ENCODE measurements around the gene DNAJC21. TPM values are rescaled to one million over a fixed set of nuclear protein-coding genes. Genes with fewer than 3 reads are reported as not detected.

Gene DNAJC21
- total and polyA plus RNA-seq, 9 of the 15 experiments (the other 6 are each of a cell fraction or from before 2014, with no cell fraction given), result 26.6 to 105 (median 70.7) TPM

- POLR2A ChIA-PET, result no interaction called here
- FAIRE-seq, result no peak
Measured at GRCh38 chr5:34993951-34994350, 64.6 kb downstream of the DNAJC21 start.

GRCh38 chr5:34996261-34996660, 66.9 kb downstream of the DNAJC21 start:
- Histone ChIP-seq H3K4me2 (ENCODE audit: insufficient read depth, low read length) (no peak overlapping the region), H3K9ac (ENCODE audit: insufficient read depth in 1 of 2, low read depth in 2 of 2, low read length in 2 of 2) (no peak overlapping the region), H3K27ac (ENCODE audit: extremely low read depth, low read depth, low read length) (no peak overlapping the region), H3K4me3 (no peak overlapping the region), H3K9me1 (ENCODE audit: control insufficient read depth, insufficient read depth, low read length) (no peaks in the 10 kb centered on the region), H3K9me3 (replicated peaks; ENCODE audit: control insufficient read depth, insufficient read depth, low read depth, low read length) (no peaks in the 10 kb centered on the region), H3K27me3 (ENCODE audit: control insufficient read depth in 2 of 2, insufficient read depth in 2 of 2, low read length in 2 of 2) (peaks cover 0 to 10% of the 10 kb centered on the region in 2 experiments; a peak in 3 of 5 replicates), H2AFZ (ENCODE audit: low read depth, low read length) (no peak overlapping the region), H3K4me1 (replicated peaks in 1 of 2; ENCODE audit: control insufficient read depth in 2 of 2, insufficient read depth in 2 of 2, low read length in 2 of 2) (no peaks in the 10 kb centered on the region), H4K20me1 (replicated peaks; ENCODE audit: control insufficient read depth, insufficient read depth, low read length) (no peaks in the 10 kb centered on the region), H3K36me3 (ENCODE audit: control insufficient read depth, insufficient read depth, low read length) (no peaks in the 10 kb centered on the region), H3K79me2 (ENCODE audit: control insufficient read depth, insufficient read depth, low read length) (no peaks in the 10 kb centered on the region)
- no peak for TF ChIP-seq SNIP1 (IDR thresholded peaks at IDR 0.05; ENCODE audit: low read depth)
- no peak for TF ChIP-seq CTCFL (IDR thresholded peaks at IDR 0.05; ENCODE audit: borderline replicate concordance, insufficient read depth, low read depth, low read length, poor library complexity, severe bottlenecking)
- TF ChIP-seq ZNF408 (CRISPR knock-in tag; IDR thresholded peaks at IDR 0.05; ENCODE audit: low read depth), result no peak
- no peak for TF ChIP-seq ARID3A (IDR thresholded peaks at IDR 0.05; ENCODE audit: borderline replicate concordance, low read depth, low read length)
- no peak for TF ChIP-seq HDAC2 (IDR thresholded peaks at IDR 0.05)
- no peak for TF ChIP-seq ETS1 (conservative IDR thresholded peaks at IDR 0.05; ENCODE audit: control insufficient read depth, low read depth, low read length)
- no peak for TF ChIP-seq MITF (IDR thresholded peaks at IDR 0.05)
- no TSS peak for BruUV-seq (replicated peaks)
- DNase-seq (ENCODE audit: extremely low read depth in 1 of 4, low spot score in 3 of 4), result no peak
- WGBS (ENCODE audit: insufficient coverage, low coverage, missing lambda C conversion rate), result 2% methylated on average over 2 of the region's 2 CpGs
- no peak for ATAC-seq
- FAIRE-seq, result no peak
- in situ Hi-C loops (cut with MboI), result no loop called here
- CTCF ChIA-PET (ENCODE audit: low intra/inter-chr PET ratio), result no interaction called here
- POLR2A ChIA-PET, result no interaction called here
- intact Hi-C loops (cut with micrococcal nuclease), result no loop called here

More at GRCh38 chr5:34993951-34994350, 64.6 kb downstream of the DNAJC21 start:
- Histone ChIP-seq H3K4me1 (replicated peaks in 1 of 2; ENCODE audit: control insufficient read depth in 2 of 2, insufficient read depth in 2 of 2, low read length in 2 of 2) (no peaks in the 10 kb centered on the region), H3K27ac (ENCODE audit: extremely low read depth, low read depth, low read length) (no peak overlapping the region), H3K9ac (ENCODE audit: insufficient read depth in 1 of 2, low read depth in 2 of 2, low read length in 2 of 2) (no peak overlapping the region), H3K4me3 (no peak overlapping the region), H3K27me3 (ENCODE audit: control insufficient read depth in 2 of 2, insufficient read depth in 2 of 2, low read length in 2 of 2) (peaks cover 0 to 10% of the 10 kb centered on the region in 2 experiments; a peak in 3 of 5 replicates), H3K9me3 (replicated peaks; ENCODE audit: control insufficient read depth, insufficient read depth, low read depth, low read length) (no peaks in the 10 kb centered on the region), H3K79me2 (ENCODE audit: control insufficient read depth, insufficient read depth, low read length) (no peaks in the 10 kb centered on the region), H3K4me2 (ENCODE audit: insufficient read depth, low read length) (no peak overlapping the region), H3K36me3 (ENCODE audit: control insufficient read depth, insufficient read depth, low read length) (no peaks in the 10 kb centered on the region), H4K20me1 (replicated peaks; ENCODE audit: control insufficient read depth, insufficient read depth, low read length) (no peaks in the 10 kb centered on the region), H3K9me1 (ENCODE audit: control insufficient read depth, insufficient read depth, low read length) (no peaks in the 10 kb centered on the region), H2AFZ (ENCODE audit: low read depth, low read length) (no peak overlapping the region)
- CTCF ChIA-PET (ENCODE audit: low intra/inter-chr PET ratio), result no interaction called here
- BruUV-seq (replicated peaks), result no TSS peak
- in situ Hi-C loops (cut with MboI) (no loop called here), intact Hi-C loops (cut with micrococcal nuclease) (no loop called here)
- TF ChIP-seq RHOXF2B (CRISPR knock-in tag; conservative IDR thresholded peaks at IDR 0.05), result no peak
- no peak for TF ChIP-seq HDAC6 (IDR thresholded peaks at IDR 0.05; ENCODE audit: low read depth, low read length)
- 10% methylated on average over 8 of the region's 8 CpGs for WGBS (ENCODE audit: insufficient coverage, low coverage, missing lambda C conversion rate)
- no peak for DNase-seq (ENCODE audit: extremely low read depth in 1 of 4, low spot score in 3 of 4)
- no peak for ATAC-seq
